Osteocyte (in vitro differentiated cells): ENCODE measurements around the gene LUZP2. TPM values are rescaled to one million over a fixed set of nuclear protein-coding genes. Genes with fewer than 3 reads are reported as not detected.

Source experiments
- DNase-seq: peaks from one replicate; pipeline ENCODE4 v3.0.0; 2021; ENCODE audit warnings: mixed read lengths; ENCODE audit not compliant: unreplicated experiment; ENCODE audit errors: extremely low spot score
- H3K27ac Mint-ChIP-seq: one replicate; pipeline ENCODE4 v1.8.0; 2021; ENCODE audit warnings: mild to moderate bottlenecking, mixed read lengths; ENCODE audit not compliant: unreplicated experiment
- H3K27me3 Mint-ChIP-seq: one replicate; pipeline ENCODE4 v1.8.0; 2021; ENCODE audit warnings: mixed read lengths; ENCODE audit not compliant: unreplicated experiment
- H3K36me3 Mint-ChIP-seq: one replicate; pipeline ENCODE4 v1.8.0; 2021; ENCODE audit warnings: mixed read lengths; ENCODE audit not compliant: unreplicated experiment
- H3K4me1 Mint-ChIP-seq: one replicate; pipeline ENCODE4 v1.8.0; 2021; ENCODE audit warnings: mixed read lengths; ENCODE audit not compliant: unreplicated experiment
- H3K4me3 Mint-ChIP-seq: one replicate; pipeline ENCODE4 v1.8.0; 2021; ENCODE audit warnings: mild to moderate bottlenecking, moderate library complexity, mixed read lengths; ENCODE audit not compliant: unreplicated experiment
- H3K9me3 Mint-ChIP-seq: one replicate; pipeline ENCODE4 v1.8.0; 2021; ENCODE audit warnings: mixed read lengths; ENCODE audit not compliant: unreplicated experiment
- total RNA-seq: library from RNA; stranded (reverse); gene quantifications from 2 replicates; pipeline ENCODE4 v1.2.1, GENCODE V29; 2021
- TF ChIP-seq, protein P1 (sequence below): fragments of 200-600 bp; sonication (generic); IDR thresholded peaks from 2 replicates; pipeline ENCODE4 v1.5.0; 2021; ENCODE audit warnings: antibody characterized with exemption, mild to moderate bottlenecking, moderate library complexity

LUZP2 gene
- total RNA-seq, 1 donor from 2014 or later = 3.5 TPM

DNA sequence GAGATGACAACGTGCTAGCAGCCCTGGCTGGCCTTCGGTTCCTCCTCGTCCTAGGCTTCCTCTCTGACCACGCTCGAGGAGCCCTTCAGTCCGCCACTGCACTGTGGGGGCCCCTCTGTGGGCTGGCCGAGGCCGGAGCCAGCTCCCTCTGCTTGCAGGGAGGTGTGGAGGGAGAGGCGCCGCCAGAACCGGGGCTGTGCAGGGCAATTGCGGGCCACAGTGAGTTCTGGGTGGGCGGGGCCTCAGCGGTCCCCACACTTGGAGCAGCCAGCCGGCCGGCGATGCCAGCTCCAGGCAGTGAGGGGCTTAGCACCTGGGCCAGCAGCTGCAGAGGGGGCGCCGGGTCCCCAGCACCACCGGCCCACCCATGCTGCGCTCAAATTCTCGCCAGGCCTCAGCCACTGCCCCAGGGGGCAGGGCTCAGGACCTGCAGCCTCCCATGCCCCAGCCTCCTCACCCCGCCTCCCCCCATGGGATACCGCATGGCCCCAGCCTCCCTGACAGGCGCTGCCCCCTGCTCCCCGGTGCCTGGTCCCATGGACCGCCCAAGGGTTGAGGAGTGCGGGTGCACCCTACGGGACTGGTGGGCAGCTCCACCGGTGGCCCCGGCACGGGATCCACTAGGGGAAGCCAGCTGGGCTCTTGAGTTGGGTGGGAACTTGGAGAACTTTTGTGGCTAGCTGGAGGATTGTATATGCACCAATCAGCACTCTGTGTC lies 399.4 kb downstream of the LUZP2 start:
- H3K4me1 Mint-ChIP-seq = no peaks in the 10 kb centered on the region
- no peaks in the 10 kb centered on the region for H3K27me3 Mint-ChIP-seq
- H3K4me3 Mint-ChIP-seq = no peak overlapping the region
- TF ChIP-seq, protein P1, sequence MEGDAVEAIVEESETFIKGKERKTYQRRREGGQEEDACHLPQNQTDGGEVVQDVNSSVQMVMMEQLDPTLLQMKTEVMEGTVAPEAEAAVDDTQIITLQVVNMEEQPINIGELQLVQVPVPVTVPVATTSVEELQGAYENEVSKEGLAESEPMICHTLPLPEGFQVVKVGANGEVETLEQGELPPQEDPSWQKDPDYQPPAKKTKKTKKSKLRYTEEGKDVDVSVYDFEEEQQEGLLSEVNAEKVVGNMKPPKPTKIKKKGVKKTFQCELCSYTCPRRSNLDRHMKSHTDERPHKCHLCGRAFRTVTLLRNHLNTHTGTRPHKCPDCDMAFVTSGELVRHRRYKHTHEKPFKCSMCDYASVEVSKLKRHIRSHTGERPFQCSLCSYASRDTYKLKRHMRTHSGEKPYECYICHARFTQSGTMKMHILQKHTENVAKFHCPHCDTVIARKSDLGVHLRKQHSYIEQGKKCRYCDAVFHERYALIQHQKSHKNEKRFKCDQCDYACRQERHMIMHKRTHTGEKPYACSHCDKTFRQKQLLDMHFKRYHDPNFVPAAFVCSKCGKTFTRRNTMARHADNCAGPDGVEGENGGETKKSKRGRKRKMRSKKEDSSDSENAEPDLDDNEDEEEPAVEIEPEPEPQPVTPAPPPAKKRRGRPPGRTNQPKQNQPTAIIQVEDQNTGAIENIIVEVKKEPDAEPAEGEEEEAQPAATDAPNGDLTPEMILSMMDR = no peak
- no peak overlapping the region for H3K27ac Mint-ChIP-seq
- H3K9me3 Mint-ChIP-seq = peaks cover 5% of the 10 kb centered on the region
- no peak for DNase-seq
- peaks cover 3% of the 10 kb centered on the region for H3K36me3 Mint-ChIP-seq

DNA sequence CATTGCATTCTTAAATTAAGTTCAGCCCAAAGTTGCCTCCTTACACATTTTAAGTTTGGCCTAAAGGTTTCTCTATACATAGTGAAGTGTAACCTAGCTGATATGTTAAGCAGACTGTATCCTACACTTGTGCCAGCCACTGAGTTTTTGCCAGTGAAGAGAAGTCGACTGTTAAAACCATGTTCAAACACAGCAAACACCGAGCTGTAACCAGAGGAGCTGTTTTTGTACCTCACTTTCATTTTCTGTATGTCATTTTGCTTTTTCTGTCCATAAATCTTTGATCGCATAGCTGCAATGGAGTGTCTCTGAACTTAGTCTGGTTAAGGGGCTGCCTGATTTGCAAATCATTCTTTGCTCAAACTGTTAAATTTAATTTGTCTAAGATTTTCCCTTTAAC lies 403.7 kb downstream of the LUZP2 start:
- peaks cover 4% of the 10 kb centered on the region for H3K9me3 Mint-ChIP-seq
- no peak for DNase-seq
- no peaks in the 10 kb centered on the region for H3K27me3 Mint-ChIP-seq
- H3K36me3 Mint-ChIP-seq = peaks cover 3% of the 10 kb centered on the region
- H3K27ac Mint-ChIP-seq = no peak overlapping the region
- no peak overlapping the region for H3K4me3 Mint-ChIP-seq
- TF ChIP-seq, protein P1 = no peak
- H3K4me1 Mint-ChIP-seq = no peaks in the 10 kb centered on the region

DNA sequence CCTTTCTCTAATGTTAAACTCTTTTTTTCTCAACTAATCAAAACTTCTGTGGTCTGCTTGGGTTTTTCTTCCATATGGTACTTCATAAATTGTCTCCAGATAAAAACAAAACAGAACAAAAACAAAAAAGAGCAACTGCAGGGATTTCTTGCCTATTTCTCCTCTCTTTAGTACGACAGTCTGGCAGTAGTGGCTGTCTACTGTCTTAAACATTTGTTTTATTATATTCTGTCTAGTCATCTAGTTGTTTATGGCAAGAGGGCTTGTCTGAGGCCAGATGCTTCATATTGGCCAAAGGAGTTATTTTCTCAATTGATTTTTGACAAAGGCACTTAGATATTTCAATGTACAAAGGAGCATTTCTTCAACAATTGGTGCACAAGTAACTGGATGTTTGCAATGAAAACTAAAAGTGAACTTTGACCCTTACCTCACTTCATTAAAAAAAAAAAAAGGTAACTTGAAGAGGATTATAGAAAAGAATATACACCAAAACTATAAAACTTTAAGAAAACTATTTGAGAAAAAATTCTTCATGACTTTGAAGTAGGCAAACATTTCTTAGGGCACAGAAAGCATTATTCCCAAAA lies 404.2 kb downstream of the LUZP2 start:
- H3K9me3 Mint-ChIP-seq = no peaks in the 10 kb centered on the region
- no peaks in the 10 kb centered on the region for H3K4me1 Mint-ChIP-seq
- DNase-seq = no peak
- H3K4me3 Mint-ChIP-seq = no peak overlapping the region
- H3K36me3 Mint-ChIP-seq = peaks cover 3% of the 10 kb centered on the region
- H3K27me3 Mint-ChIP-seq = no peaks in the 10 kb centered on the region
- no peak overlapping the region for H3K27ac Mint-ChIP-seq
- TF ChIP-seq, protein P1 = no peak

DNA sequence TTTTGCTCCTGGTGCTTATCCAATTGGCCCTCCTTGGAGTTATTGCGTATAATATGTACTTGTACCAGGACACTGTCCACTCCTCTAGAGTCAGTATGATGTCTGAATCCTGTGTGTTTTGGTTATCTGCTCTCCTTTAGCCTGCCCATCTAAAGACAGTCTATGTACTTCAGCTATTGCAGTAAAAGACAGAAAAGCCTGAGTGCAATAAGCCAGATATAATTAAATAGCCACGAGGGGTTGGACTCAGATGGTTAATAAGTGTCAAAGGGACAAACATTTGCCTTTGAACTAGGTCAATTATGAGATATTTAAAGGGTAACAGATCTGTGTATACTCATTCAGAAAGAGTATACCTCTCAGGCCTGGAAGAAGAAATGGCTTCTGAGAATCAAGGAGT lies 406.7 kb downstream of the LUZP2 start:
- no peak for DNase-seq
- TF ChIP-seq, protein P1 = no peak
- no peak overlapping the region for H3K4me3 Mint-ChIP-seq
- H3K27ac Mint-ChIP-seq = no peak overlapping the region
- H3K36me3 Mint-ChIP-seq = no peaks in the 10 kb centered on the region
- no peaks in the 10 kb centered on the region for H3K27me3 Mint-ChIP-seq
- H3K4me1 Mint-ChIP-seq = no peaks in the 10 kb centered on the region
- H3K9me3 Mint-ChIP-seq = no peaks in the 10 kb centered on the region

DNA sequence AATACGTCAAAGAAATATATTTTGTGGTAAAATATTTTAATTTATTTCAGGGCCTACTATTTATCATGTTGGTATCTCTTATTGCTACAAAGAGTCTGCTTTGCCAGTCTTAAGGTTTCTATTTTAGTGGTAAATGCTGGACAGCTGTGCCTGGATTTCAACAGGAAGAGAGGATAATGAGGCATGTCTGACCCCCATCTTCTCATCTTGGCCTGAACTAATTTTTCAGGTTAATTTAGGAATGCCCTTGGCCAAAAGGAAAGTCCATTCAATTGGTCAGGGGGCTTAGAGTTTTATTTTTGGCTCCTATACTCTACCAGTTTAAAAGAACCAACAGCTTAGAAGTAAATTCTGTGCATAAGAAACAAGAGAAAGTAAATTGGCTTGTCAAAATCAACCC lies 428.2 kb downstream of the LUZP2 start:
- H3K4me1 Mint-ChIP-seq = no peaks in the 10 kb centered on the region
- no peak overlapping the region for H3K27ac Mint-ChIP-seq
- no peaks in the 10 kb centered on the region for H3K27me3 Mint-ChIP-seq
- no peak for DNase-seq
- H3K9me3 Mint-ChIP-seq = peaks cover 18% of the 10 kb centered on the region
- no peak overlapping the region for H3K4me3 Mint-ChIP-seq
- H3K36me3 Mint-ChIP-seq = no peaks in the 10 kb centered on the region
- TF ChIP-seq, protein P1 = no peak
